GM18511 (cell line): Measurements from ENCODE around the gene OR2T1.
"Not testable (repeated sequence)": the region's sequence is repeated elsewhere in the genome, so short reads cannot be mapped to it uniquely, and the experiment has no call there.

Source experiments
- ATAC-seq: cut with Tn5 transposase; IDR thresholded peaks from one replicate; pipeline ENCODE4 v1.9.1; 2021; ENCODE audit warnings: mild to moderate bottlenecking, moderate library complexity; ENCODE audit not compliant: unreplicated experiment

Gene OR2T1, protein sequence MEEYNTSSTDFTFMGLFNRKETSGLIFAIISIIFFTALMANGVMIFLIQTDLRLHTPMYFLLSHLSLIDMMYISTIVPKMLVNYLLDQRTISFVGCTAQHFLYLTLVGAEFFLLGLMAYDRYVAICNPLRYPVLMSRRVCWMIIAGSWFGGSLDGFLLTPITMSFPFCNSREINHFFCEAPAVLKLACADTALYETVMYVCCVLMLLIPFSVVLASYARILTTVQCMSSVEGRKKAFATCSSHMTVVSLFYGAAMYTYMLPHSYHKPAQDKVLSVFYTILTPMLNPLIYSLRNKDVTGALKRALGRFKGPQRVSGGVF

DNA sequence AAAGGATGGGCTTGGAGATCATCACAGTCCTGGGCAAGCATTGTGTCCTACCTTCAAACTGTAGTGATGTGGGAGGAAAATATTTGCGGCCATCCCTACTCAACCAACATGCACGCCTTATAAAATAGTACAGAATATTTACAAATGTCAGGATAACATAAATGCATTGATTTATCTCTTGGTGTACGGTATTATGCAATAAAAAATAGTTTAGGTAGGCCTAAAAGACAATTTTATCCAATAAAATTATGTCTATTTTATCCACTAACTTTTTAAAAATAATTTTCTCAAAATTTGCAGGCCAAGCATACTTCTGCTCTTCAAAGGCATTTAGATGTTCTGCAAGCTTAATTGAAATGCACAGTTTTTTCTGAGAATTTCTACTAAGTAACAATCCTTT is at the start of gene OR2T1:
OR2T1 (plus strand) TSS at position 301 of the 400 bp plus-strand sequence. CDS start 3,100 bp downstream, outside the sequence.
- ATAC-seq: no peak

DNA sequence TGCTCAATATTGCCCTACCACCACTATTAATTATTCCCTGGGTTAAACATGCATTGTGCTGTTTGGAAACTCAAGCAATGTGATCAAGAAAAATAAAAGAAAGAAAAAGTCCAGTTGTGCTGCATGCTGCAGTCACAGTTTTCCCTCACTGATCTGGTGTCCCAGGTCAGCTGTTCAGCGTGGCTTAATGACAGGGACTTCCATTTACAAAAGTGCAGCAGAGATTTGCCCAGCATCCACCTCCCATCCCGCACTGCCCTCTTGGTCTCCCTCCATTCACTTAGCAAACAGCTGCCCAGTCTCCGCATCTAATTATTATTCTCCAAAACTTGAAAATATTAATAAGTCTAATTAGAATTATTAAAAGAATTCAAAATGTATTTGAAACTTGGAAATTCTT is 43.4 kb upstream of the OR2T1 start:
- no peak for ATAC-seq

DNA sequence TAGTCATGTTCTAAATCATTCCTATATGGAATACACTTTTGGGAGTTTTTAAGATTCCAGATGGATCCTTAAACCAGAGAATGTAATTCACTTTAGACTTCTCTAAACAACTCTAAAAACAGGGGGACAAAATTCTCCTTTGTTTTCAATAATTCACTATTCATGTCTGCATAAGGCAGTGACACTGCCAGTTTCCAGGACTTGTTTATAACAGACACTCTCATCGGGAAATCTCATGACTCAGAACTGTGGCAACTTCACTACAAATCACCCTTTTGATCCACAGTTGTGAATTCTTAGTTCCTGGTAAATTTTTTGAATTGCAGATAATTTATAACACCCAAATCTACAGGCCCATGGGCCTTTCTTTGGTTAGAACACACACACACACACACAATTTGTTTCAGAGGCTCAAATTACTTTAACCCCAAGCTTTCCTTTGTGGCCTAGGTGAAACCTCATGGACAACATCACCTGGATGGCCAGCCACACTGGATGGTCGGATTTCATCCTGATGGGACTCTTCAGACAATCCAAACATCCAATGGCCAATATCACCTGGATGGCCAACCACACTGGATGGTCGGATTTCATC is 41.6 kb upstream of the OR2T1 start, which contains the start of gene OR2T4:
OR2T4 (plus strand) TSS at position 545 of the 595 bp plus-strand sequence; CDS start at position 545, 0 bp downstream.
- no peak for ATAC-seq

DNA sequence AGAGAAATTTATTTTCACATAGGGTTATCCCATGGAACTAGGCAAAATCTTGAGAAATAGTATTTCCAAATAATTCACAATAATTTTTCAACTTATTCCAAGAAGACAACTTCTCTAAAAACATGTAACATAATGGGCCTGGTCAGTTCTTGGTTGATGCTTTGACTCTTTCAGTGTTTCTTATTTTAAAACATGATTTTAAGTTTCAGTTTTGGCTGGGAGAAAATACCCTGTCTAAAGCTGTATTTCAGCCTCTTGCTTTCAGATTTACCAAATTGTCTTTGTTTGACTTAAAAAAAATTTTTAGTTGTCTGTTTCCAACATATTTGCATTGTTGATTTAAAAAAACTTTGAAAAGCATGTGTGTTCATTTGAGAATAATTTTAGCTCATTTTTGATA is 36.2 kb upstream of the OR2T1 start:
- ATAC-seq: no peak

DNA sequence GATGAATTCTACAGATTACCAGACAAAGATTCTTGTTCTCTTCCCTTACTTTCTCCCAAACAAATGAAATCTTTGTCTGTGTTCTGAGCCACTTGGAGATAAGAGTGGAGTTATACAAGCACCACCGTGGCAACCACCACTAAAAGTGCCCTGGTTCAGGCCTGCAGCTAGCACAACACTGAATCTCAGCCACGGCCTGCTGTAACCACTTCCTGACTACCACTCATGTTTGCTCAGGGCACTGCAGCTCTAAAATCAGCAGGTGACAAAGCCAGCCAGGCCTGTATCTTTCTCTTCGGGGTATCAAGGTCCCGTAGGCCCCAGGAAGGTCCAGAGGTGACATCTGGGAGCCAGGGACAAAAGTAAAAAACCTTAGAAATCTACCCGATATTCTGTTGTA is 30.5 kb upstream of the OR2T1 start:
- no peak for ATAC-seq

DNA sequence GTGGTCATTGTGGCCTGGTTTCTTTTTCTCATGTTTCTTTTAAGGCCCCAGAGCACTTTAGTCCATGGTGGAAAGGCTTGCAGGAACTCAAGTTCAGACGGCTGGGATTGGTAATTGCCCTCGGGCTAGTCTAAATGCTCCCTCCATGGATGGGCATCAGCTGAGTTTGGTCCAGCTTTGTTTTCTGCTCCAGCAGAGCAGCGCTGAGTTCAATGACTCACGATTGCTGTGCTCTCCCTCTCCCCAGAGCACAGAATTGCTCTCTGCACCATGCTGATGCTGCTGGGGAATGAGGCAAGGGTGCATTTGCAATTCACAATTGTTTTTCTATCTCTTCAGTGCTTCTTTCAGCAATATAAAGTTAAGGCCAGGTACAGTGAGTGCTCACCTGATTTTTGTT is 29.1 kb upstream of the OR2T1 start:
- no peak for ATAC-seq

DNA sequence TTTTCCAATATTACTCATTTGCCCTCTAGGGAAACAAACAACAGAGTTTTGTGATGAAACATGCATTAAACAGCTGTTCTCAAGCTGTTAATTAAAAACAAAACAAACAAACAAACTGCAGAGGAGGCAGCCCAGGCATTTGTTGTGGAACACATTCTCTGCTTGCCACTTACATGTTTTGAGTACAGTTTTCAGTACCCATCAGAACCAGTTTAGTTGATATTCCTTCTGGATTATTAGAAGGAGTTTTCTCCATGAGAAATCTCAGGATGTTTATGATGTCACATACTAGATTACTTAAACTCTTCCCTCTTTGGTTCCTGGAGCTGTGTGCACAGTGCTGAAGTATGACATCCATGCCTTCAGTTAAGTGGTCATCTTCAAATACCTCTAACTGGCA is 27.4 kb upstream of the OR2T1 start, which contains the start of gene OR2T6:
OR2T6 (plus strand) TSS at position 301 of the 400 bp plus-strand sequence. CDS start 11,863 bp downstream, outside the sequence.
- no peak for ATAC-seq

DNA sequence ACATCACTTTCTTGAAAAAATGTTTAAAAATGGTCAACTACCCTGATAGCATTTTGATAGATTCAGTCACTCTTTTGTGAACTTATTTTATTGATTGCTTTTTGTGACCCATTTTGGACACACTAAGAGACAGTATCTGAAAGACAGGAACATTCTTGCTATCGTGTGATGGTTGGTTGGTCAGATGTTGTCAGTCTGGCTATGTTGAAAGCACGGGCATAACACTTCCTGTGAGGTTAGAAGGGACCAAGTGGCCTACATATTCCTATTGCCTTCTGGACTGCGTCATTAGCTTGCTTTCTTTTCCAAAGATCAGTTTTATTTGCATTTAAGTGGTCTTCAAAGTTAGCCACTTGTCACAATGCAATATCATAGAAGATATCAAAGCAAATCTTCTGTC is 25.9 kb upstream of the OR2T1 start:
- no peak for ATAC-seq

DNA sequence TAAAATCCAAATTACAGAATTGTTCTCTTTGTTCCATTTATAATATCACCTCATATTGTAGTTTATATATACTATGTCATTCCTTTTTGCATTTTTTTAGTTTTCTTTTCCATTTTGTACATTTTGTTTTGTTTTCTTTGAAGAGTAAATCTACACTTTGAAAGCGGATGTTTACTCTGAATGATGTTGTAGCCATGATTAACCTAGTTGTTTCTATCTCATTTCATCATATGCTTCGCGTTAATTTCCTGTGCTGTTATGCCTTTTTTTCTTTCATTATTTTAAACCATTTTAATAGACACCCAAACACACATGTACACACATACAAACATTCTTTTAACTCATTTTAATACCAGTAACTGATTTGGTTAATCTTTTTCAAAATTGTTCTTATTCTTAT is 22.0 kb upstream of the OR2T1 start:
- no peak for ATAC-seq

DNA sequence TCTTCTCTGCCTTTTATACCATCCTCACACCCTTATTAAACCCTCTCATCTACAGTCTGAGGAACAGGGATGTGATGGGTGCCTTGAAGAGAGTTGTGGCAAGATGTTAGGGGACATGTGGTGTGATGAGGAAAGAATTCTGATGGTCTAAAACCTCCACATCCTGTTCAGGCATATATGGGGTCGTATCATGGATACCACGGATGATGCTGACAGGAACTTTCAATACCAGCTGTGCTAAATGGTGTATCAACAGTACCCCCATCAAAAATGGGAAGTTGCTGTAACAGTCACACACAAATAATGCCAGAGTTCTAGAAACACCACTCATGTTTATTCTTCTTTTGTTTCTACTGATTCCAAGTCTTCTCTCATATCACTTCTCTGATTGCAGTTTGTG is 14.4 kb upstream of the OR2T1 start:
- no peak for ATAC-seq

DNA sequence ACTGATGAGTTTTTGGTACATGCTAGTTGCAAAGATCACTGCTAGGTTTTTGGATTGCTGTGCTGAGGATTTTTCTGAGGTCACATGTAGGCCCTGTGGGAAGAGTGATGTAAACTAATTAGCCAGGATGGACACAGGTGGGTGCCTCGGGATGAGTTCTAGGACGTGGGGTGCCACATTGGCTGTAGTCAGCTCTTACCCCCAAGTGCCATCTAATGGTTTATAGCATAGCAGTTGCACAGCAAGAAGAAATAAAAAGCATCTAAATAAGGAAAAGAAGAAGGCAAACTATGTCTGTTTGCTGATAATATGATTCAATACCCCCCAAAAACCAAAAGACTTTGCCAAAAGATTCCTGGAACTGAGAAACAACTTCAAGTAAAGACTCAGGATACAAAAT is 9.8 kb upstream of the OR2T1 start:
- no peak for ATAC-seq

DNA sequence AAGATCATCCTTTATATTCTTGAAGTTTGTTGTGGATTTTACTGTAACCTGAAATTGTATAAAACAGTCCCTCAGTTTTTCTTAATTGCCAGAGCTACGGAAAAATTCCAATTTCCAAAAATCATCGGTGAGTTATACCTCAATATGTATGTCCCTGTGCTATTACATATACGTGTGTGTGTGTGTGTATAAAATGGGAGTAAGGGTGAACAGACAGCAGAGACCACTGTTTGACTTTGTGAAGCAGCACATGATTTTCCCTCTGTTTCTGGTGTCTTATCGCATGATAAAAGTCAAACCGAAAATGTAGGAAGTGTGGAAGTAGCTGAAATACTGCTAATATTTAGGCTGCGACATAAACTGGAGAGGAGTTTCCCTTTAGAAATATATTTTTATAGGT is 1.2 kb downstream of the OR2T1 start:
- ATAC-seq: no peak

DNA sequence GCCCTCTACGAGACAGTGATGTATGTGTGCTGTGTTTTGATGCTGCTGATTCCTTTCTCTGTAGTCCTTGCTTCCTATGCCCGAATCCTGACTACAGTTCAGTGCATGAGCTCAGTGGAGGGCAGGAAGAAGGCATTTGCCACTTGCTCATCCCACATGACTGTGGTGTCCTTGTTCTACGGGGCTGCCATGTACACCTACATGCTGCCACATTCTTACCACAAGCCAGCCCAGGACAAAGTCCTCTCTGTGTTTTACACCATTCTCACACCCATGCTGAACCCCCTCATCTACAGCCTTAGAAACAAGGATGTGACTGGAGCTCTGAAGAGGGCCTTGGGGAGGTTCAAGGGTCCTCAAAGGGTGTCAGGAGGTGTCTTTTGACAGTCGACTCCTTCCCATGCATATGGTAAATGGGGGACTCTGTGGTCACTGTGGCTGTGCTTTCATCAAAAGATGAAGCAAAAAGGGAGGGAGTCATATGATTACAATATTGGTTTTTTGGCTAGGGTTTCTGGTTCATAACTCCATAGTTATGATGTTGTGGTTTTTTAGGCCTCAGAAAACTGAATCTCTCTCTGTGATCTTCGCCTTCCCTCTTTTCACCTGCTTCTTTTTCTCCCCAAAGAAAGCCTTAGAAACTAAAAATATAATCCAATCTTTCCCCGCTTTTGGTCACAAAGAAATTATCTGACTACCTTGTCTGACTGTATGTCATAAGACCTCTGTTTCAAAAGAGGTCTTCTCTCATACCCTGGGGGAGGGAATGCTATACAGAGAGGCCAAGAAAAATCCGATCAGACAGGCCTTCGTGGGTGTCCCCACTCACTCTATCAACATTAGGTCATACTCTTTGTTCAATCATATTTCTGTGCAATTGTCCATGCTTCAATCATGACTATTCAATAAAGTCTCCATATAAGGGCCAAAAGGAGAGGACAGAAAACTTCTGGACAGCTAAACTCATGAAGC is 4.2 kb downstream of the OR2T1 start:
- no peak for ATAC-seq

DNA sequence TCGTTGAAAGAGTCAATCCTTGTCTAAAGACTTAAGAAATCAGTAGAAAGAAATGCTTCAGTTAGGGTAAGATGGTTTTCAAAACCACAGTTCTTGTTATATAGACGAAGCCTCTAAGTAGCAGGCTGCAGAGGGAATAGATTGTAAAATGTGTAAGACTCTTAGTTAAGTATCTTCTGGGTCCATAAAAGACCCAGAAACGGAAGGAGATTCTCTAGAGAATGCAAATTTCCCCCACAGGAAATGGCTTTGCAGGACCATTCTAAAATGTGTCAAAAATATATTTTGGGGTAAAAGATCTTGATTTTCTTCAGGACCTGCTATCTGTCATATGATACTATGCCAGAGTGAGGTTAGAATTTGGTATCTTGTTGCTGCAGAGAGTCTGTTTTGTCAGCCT is 13.4 kb downstream of the OR2T1 start:
- ATAC-seq: peak; percentile 61

DNA sequence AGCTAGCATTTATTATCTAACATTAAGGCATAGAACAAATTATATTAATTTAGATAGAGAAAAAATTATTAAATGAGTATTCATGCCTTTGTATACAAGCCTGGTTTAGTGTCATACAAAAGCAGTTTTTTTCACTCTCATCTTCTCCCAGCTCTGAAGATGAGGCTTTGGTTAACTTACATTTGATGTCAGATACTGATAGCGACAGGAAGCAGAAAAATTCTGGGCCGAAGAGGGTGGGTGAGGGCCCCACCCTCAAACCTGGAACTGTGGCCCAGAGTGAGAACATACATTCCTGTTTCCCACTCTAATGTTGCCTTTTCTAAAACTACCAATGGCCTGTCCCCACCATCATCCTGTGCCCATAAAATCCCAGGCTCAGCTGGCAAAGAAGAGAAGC is 15.0 kb downstream of the OR2T1 start:
- no peak for ATAC-seq

DNA sequence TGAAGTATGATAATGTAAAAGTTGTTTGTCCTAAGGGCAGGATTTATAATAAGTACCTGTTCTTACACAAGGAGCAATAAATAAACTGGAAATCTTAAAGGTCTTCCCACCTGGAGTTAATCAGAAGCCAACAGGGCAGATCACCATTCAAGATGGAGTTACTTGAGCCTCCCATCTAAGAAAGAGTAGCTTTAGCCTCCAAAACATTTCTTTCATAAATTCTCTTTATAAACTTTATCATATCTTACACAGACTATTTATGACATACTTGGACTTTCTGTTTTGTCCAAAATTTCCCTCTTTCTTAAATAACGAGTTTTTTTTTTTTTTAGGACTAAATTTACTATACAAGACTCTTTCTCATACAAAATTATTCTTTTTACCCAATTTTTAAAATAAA is 18.5 kb downstream of the OR2T1 start:
- no peak for ATAC-seq

DNA sequence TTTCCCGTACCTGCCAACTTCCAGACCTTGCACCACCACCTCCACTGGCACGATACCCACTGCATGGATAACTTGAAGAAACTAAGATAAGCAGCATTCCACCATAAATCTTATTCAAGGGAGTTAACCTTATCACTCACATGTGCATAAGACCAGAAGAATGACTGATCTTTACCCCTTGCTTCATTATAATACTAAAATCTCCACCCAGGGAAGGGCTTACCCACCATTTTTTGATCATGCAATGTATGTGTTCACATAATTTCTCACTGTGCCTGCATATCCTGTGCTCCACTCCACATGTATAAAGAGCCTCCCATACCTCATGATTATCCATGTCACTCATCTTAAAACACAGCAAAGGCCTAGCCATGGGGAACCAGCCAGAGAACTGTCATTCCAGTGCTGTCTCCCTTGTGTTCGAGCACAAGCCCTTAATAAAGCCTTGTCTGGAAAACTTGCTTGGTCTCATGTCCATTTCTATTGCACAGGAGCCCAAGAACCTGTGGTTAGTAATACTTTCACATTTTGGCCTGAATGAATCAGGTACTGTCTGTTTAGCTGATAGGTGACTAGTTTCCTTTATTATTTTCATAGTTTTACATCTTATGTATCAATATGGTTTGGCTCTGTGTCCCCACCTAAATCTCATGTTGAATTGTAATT is 24.8 kb downstream of the OR2T1 start:
- peak; percentile 68 for ATAC-seq

DNA sequence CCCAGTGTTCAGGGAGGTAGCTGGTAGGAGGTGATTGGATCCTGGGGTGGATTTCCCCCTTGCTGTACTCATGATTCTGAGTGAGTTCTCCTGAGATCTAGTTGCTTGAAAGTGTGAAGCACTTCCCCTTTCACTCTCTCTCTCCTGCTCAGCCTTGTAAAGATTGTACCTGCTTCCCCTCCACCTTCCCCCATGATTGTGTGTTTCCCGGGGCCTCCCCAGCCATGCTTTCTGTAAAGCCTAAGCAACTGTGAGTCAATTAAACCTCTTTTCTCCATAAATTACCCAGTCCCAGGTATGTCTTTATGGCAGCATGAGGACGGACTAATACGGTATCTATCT is 25.3 kb downstream of the OR2T1 start:
- ATAC-seq: peak; percentile 99

DNA sequence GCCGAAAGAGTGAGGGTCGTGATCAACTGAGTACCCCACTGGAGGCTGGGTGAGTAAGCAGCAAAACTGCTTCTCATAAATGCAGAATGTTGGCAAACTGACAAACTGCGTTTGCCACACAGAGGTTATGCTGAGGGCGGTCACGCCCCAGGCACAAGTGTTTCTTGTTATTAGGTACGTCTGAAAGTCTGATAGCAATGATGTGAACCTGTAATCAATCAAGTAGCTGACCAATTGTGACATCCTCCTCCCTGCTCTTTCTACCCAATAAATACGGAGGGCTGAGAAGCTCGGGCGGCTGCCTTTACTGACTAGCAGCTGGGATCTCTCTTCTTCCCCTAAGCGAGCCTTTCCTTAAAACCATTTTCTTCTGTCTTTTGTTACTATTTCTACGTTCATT is 28.8 kb downstream of the OR2T1 start:
- ATAC-seq: not testable (repeated sequence)

DNA sequence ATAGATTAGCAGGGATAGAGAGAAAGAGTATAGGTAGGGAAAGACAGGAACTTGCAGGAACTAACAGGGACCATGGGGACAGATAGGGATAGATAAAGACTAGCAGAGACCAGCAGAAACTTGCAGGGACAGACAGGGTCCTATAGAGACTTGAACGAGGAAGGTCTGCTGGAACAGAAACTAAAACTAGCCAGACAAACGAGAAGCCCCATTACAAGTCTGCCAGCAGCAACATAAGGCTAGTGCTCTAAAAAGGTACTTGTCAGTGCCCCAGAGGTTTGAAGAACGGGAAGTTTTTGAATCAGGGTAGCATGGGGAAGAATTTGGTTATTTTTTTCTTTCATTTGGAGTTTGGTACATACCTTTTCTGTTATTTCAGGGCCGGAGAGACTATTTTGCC is 29.4 kb downstream of the OR2T1 start:
- not testable (repeated sequence) for ATAC-seq
